ENCODE results near the gene CDH12. TPM values are rescaled to one million over a fixed set of nuclear protein-coding genes. Genes with fewer than 3 reads are reported as not detected.

Gene CDH12
- total and polyA plus RNA-seq, 10 of the 15 experiments (the other 5 are each of a cell fraction or from before 2014, with no cell fraction given): 0.03 to 0.16 TPM; not detected in 8

DNA sequence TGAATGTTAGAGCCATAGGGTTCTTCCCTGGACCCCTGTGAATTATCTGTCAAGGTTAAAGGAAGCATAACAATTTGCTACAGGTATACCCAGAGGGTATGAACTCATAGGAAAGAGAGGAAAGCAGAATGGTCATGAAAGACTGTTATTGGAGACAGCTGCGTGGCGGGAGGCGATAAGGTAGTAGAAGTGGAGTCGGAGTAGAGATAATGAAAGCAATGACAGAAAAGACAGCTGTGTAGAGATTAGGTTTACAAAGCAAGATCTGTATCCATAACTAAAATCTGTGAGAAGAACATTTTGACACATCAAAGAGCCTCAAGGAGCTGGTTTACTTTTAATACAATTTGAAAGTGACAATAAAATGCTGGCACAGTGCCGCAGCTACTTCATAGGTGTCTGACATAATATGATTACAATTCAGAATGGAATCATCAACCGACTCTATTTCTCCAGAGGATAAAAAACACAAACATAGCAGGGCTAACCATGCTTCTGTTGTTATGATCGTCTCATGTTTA is 603.9 kb downstream of the CDH12 start:
- Histone ChIP-seq H4K20me1 (ENCODE audit: control insufficient read depth, insufficient read depth) (no peaks in the 10 kb centered on the region), H2AFZ (ENCODE audit: control insufficient read depth, low read depth, low read length) (no peak overlapping the region), H3K36me3 (ENCODE audit: control insufficient read depth in 2 of 2, insufficient read depth in 2 of 2, low read length in 1 of 2) (no peaks in the 10 kb centered on the region), H3K79me2 (ENCODE audit: control insufficient read depth, insufficient read depth, low read length) (no peaks in the 10 kb centered on the region), H3K4me2 (ENCODE audit: control insufficient read depth, insufficient read depth) (no peak overlapping the region), H3K27ac (ENCODE audit: control insufficient read depth, insufficient read depth) (no peak overlapping the region), H3K27me3 (replicated peaks in 1 of 2; ENCODE audit: control insufficient read depth in 2 of 2, insufficient read depth in 2 of 2, low read length in 1 of 2) (no peaks in the 10 kb centered on the region), H3K4me3 (no peak overlapping the region), H3K9ac (ENCODE audit: control insufficient read depth, insufficient read depth, low read length) (no peak overlapping the region), H3K4me1 (ENCODE audit: control insufficient read depth, insufficient read depth, low read length) (no peaks in the 10 kb centered on the region), H3K9me3 (replicated peaks; ENCODE audit: control insufficient read depth, insufficient read depth, low read length) (no peaks in the 10 kb centered on the region)
- no peak for DNase-seq (ENCODE audit: low read depth, low spot score)
- intact Hi-C loops (cut with micrococcal nuclease; ENCODE audit: unreplicated experiment) (no loop called here), in situ Hi-C loops (cut with MboI) (no loop called here)
- ATAC-seq: no peak
- POLR2A ChIA-PET: no interaction called here
- RAD21 ChIA-PET (ENCODE audit: unreplicated experiment): no interaction called here
- FAIRE-seq: no peak
- SMC1A ChIA-PET (ENCODE audit: uncharacterized antibody, unreplicated experiment): no interaction called here
- TF ChIP-seq RAD21 (IDR thresholded peaks at IDR 0.05; ENCODE audit: insufficient read depth, low read depth, low read length): no peak
- CTCF ChIA-PET: no interaction called here
- 61% methylated on average over 7 of the region's 7 CpGs for WGBS (ENCODE audit: insufficient coverage, insufficient replicate concordance, low lambda C conversion rate, missing lambda C conversion rate)
- BruUV-seq (replicated peaks): no TSS peak

DNA sequence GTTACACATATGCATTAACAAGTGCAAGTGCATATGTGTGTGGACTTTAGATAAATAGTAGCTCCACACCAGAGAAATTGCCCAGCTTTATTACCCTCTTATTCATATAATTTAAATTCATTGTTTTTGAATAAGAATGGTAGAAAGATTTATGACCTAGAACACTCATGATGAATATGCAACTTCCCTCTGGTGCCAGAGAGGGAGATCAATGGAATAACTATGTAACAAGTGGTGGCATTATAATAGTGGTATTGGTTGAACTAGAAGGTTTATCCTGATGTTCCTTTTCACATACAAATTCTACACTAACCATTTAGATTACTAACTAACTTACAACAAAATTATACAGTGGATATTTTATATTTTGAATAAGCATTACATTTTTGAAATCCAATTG is 607.4 kb downstream of the CDH12 start:
- no peaks in the 10 kb centered on the region for H4K20me1 ChIP-seq (ENCODE audit: control insufficient read depth, insufficient read depth)
- BruUV-seq (replicated peaks): no TSS peak
- ChIA-PET POLR2A (no interaction called here), CTCF (no interaction called here), RAD21 (ENCODE audit: unreplicated experiment) (no interaction called here), SMC1A (ENCODE audit: uncharacterized antibody, unreplicated experiment) (no interaction called here)
- no peaks in the 10 kb centered on the region for H3K36me3 ChIP-seq (ENCODE audit: control insufficient read depth in 2 of 2, insufficient read depth in 2 of 2, low read length in 1 of 2)
- TF ChIP-seq CBX5 (IDR thresholded peaks at IDR 0.05; ENCODE audit: low read depth): no peak
- no peak for TF ChIP-seq SMAD1 (IDR thresholded peaks at IDR 0.05; ENCODE audit: low read depth, partially characterized antibody)
- no peak for TF ChIP-seq RB1 (IDR thresholded peaks at IDR 0.05; ENCODE audit: borderline replicate concordance)
- no peak for TF ChIP-seq DPF2 (IDR thresholded peaks at IDR 0.05)
- TF ChIP-seq ZNF274 (IDR thresholded peaks at IDR 0.05; ENCODE audit: insufficient read depth, insufficient read length): no peak
- TF ChIP-seq HDGF (IDR thresholded peaks at IDR 0.05): no peak
- TF ChIP-seq SIN3A (IDR thresholded peaks at IDR 0.05; ENCODE audit: low read depth, low read length): no peak
- TF ChIP-seq ZNF622 (IDR thresholded peaks at IDR 0.05): no peak
- TF ChIP-seq, protein P1, sequence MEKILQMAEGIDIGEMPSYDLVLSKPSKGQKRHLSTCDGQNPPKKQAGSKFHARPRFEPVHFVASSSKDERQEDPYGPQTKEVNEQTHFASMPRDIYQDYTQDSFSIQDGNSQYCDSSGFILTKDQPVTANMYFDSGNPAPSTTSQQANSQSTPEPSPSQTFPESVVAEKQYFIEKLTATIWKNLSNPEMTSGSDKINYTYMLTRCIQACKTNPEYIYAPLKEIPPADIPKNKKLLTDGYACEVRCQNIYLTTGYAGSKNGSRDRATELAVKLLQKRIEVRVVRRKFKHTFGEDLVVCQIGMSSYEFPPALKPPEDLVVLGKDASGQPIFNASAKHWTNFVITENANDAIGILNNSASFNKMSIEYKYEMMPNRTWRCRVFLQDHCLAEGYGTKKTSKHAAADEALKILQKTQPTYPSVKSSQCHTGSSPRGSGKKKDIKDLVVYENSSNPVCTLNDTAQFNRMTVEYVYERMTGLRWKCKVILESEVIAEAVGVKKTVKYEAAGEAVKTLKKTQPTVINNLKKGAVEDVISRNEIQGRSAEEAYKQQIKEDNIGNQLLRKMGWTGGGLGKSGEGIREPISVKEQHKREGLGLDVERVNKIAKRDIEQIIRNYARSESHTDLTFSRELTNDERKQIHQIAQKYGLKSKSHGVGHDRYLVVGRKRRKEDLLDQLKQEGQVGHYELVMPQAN (conservative IDR thresholded peaks at IDR 0.05): no peak
- TF ChIP-seq, protein P2, sequence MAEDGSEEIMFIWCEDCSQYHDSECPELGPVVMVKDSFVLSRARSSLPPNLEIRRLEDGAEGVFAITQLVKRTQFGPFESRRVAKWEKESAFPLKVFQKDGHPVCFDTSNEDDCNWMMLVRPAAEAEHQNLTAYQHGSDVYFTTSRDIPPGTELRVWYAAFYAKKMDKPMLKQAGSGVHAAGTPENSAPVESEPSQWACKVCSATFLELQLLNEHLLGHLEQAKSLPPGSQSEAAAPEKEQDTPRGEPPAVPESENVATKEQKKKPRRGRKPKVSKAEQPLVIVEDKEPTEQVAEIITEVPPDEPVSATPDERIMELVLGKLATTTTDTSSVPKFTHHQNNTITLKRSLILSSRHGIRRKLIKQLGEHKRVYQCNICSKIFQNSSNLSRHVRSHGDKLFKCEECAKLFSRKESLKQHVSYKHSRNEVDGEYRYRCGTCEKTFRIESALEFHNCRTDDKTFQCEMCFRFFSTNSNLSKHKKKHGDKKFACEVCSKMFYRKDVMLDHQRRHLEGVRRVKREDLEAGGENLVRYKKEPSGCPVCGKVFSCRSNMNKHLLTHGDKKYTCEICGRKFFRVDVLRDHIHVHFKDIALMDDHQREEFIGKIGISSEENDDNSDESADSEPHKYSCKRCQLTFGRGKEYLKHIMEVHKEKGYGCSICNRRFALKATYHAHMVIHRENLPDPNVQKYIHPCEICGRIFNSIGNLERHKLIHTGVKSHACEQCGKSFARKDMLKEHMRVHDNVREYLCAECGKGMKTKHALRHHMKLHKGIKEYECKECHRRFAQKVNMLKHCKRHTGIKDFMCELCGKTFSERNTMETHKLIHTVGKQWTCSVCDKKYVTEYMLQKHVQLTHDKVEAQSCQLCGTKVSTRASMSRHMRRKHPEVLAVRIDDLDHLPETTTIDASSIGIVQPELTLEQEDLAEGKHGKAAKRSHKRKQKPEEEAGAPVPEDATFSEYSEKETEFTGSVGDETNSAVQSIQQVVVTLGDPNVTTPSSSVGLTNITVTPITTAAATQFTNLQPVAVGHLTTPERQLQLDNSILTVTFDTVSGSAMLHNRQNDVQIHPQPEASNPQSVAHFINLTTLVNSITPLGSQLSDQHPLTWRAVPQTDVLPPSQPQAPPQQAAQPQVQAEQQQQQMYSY (CRISPR knock-in tag; IDR thresholded peaks at IDR 0.05): no peak
- TF ChIP-seq, protein P3, sequence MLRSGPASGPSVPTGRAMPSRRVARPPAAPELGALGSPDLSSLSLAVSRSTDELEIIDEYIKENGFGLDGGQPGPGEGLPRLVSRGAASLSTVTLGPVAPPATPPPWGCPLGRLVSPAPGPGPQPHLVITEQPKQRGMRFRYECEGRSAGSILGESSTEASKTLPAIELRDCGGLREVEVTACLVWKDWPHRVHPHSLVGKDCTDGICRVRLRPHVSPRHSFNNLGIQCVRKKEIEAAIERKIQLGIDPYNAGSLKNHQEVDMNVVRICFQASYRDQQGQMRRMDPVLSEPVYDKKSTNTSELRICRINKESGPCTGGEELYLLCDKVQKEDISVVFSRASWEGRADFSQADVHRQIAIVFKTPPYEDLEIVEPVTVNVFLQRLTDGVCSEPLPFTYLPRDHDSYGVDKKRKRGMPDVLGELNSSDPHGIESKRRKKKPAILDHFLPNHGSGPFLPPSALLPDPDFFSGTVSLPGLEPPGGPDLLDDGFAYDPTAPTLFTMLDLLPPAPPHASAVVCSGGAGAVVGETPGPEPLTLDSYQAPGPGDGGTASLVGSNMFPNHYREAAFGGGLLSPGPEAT (IDR thresholded peaks at IDR 0.05; ENCODE audit: low read depth): no peak
- TF ChIP-seq HDAC2 (IDR thresholded peaks at IDR 0.05): no peak
- no peak overlapping the region for H3K4me3 ChIP-seq
- H3K9ac ChIP-seq (ENCODE audit: control insufficient read depth, insufficient read depth, low read length): no peak overlapping the region
- in situ Hi-C loops (cut with MboI): no loop called here
- DNase-seq (ENCODE audit: low read depth, low spot score) (no peak), ATAC-seq (no peak), FAIRE-seq (no peak)
- no peaks in the 10 kb centered on the region for H3K9me3 ChIP-seq (replicated peaks; ENCODE audit: control insufficient read depth, insufficient read depth, low read length)
- intact Hi-C loops (cut with micrococcal nuclease; ENCODE audit: unreplicated experiment): no loop called here
- H3K4me2 ChIP-seq (ENCODE audit: control insufficient read depth, insufficient read depth): no peak overlapping the region
- H3K79me2 ChIP-seq (ENCODE audit: control insufficient read depth, insufficient read depth, low read length): no peaks in the 10 kb centered on the region
- H3K27me3 ChIP-seq (replicated peaks in 1 of 2; ENCODE audit: control insufficient read depth in 2 of 2, insufficient read depth in 2 of 2, low read length in 1 of 2): no peaks in the 10 kb centered on the region
- H2AFZ ChIP-seq (ENCODE audit: control insufficient read depth, low read depth, low read length): no peak overlapping the region
- no peaks in the 10 kb centered on the region for H3K4me1 ChIP-seq (ENCODE audit: control insufficient read depth, insufficient read depth, low read length)
- H3K27ac ChIP-seq (ENCODE audit: control insufficient read depth, insufficient read depth): no peak overlapping the region

All from GM12878 (cell line).